Common myeloid progenitor, CD34-positive (primary cell): ENCODE data around the gene ZBTB49.
"Not testable (repeated sequence)": the region's sequence is repeated elsewhere in the genome, so short reads cannot be mapped to it uniquely, and the experiment has no call there.

Experiments
- CTCF ChIA-PET: fragments of 350-600 bp; sonication (Branson Sonifier 250); formaldehyde crosslinking; loops from one replicate; lab custom pipeline; 2021; ENCODE audit warnings: antibody characterized with exemption; lab: Charles Lee
- POLR2A ChIA-PET: fragments of 350-600 bp; sonication (Branson Sonifier 250); formaldehyde crosslinking; loops from one replicate; lab custom pipeline; 2021; ENCODE audit warnings: antibody characterized with exemption; lab: Charles Lee
- DNase-seq, 3 donors: peaks; one replicate each; pipeline versions ENCODE4 v3.0.0 to v3.0.0-alpha.2; 2013
- H3K27ac ChIP-seq, 2 experiments: 1 replicate in 1 of 2; 2 replicates in 1 of 2; pipeline ENCODE4 v1.7.0; 2013; ENCODE audit warnings: inconsistent platforms in 2 of 2, low read length in 2 of 2, mild to moderate bottlenecking in 2 of 2, low read depth in 1 of 2, moderate library complexity in 1 of 2; ENCODE audit not compliant: severe bottlenecking in 2 of 2, insufficient read depth in 1 of 2, poor library complexity in 1 of 2
- H3K27me3 ChIP-seq, 5 experiments: replicated peaks in 2 of 5; 1 replicate in 3 of 5; 2 replicates in 2 of 5; pipeline versions ENCODE4 v1.6.1 to v1.7.0; 2013; ENCODE audit warnings: low read length in 4 of 5, mild to moderate bottlenecking in 2 of 5, moderate library complexity in 2 of 5, inconsistent platforms in 1 of 5; ENCODE audit not compliant: insufficient read depth in 5 of 5, control insufficient read depth in 4 of 5
- H3K36me3 ChIP-seq, 4 experiments: 1 replicate in 2 of 4; 2 replicates in 2 of 4; pipeline versions ENCODE4 v1.6.1 to v1.7.0; 2013; ENCODE audit warnings: low read length in 3 of 4, control low read depth in 1 of 4, mild to moderate bottlenecking in 1 of 4; ENCODE audit not compliant: control insufficient read depth in 4 of 4, insufficient read depth in 4 of 4
- H3K4me1 ChIP-seq, 4 experiments: 1 replicate in 3 of 4; 2 replicates in 1 of 4; pipeline versions ENCODE4 v1.6.1 to v1.7.1; 2013; ENCODE audit warnings: low read length in 3 of 4, mild to moderate bottlenecking in 3 of 4, control low read depth in 1 of 4, inconsistent platforms in 1 of 4, moderate library complexity in 1 of 4; ENCODE audit not compliant: control insufficient read depth in 4 of 4, insufficient read depth in 4 of 4; ENCODE audit errors: control extremely low read depth in 1 of 4
- H3K4me3 ChIP-seq, 7 experiments: 1 replicate in 4 of 7; 2 replicates in 3 of 7; pipeline versions ENCODE4 v1.5.1 to v1.7.0; 2013; ENCODE audit warnings: mild to moderate bottlenecking in 7 of 7, low read length in 6 of 7, moderate library complexity in 6 of 7, inconsistent platforms in 2 of 7, low read depth in 2 of 7, control low read depth in 1 of 7; ENCODE audit not compliant: insufficient read depth in 4 of 7, control insufficient read depth in 1 of 7; ENCODE audit errors: extremely low read depth in 1 of 7
- H3K9me3 ChIP-seq, 5 experiments: 1 replicate in 4 of 5; 2 replicates in 1 of 5; pipeline versions ENCODE4 v1.6.1 to v1.7.1; 2013; ENCODE audit warnings: low read length in 4 of 5, mild to moderate bottlenecking in 2 of 5, inconsistent platforms in 1 of 5, low read depth in 1 of 5, moderate library complexity in 1 of 5; ENCODE audit not compliant: control insufficient read depth in 4 of 5, insufficient read depth in 2 of 5; ENCODE audit errors: control extremely low read depth in 1 of 5
- WGBS: methylation state at CpG from one replicate; pipeline ENCODE4 v1.1.5; 2013; ENCODE audit not compliant: insufficient coverage; 5-methylcytosine and 5-hydroxymethylcytosine counted together

Gene ZBTB49

GRCh38 chr4:4249342-4249741 is 40.7 kb upstream of the ZBTB49 start:
- H3K4me3 ChIP-seq, POLR2A ChIA-PET, H3K27me3 ChIP-seq, DNase-seq, H3K9me3 ChIP-seq: not testable (repeated sequence)
- CTCF ChIA-PET = interaction anchor here (0.7 to 2.0 kb wide), 2 partner anchors 10 to 66 kb away, joined by 3 to 14 read pairs; no protein-coding TSS in a partner anchor
- peaks cover 8 to 18% (median 12%) of the 10 kb centered on the region in 4 experiments for H3K4me1 ChIP-seq
- peak overlapping the region in 1 of 2 experiments; percentile 97 for H3K27ac ChIP-seq
- H3K36me3 ChIP-seq = peaks cover 6 to 12% (median 8%) of the 10 kb centered on the region in 4 experiments
- WGBS = over 99% methylated on average over 15 of the region's 15 CpGs

- no peak overlapping the region for H3K4me3 ChIP-seq
- peaks cover 8 to 18% (median 12%) of the 10 kb centered on the region in 4 experiments for H3K4me1 ChIP-seq
- CTCF ChIA-PET = interaction anchor here (2.0 kb wide), 1 partner anchor 10 kb away, joined by 14 read pairs; no protein-coding TSS in a partner anchor
- POLR2A ChIA-PET = no interaction called here
- H3K9me3 ChIP-seq = no peaks in the 10 kb centered on the region
- H3K27me3 ChIP-seq = peaks cover 3 to 10% (median 4%) of the 10 kb centered on the region in 5 experiments
- DNase-seq = no peak
- no peak overlapping the region for H3K27ac ChIP-seq
- 96% methylated on average over 7 of the region's 8 CpGs for WGBS
- H3K36me3 ChIP-seq = peaks cover 2 to 7% (median 6%) of the 10 kb centered on the region in 4 experiments
Measured at GRCh38 chr4:4249866-4250265, 40.2 kb upstream of the ZBTB49 start.

- no peak overlapping the region for H3K4me3 ChIP-seq
- H3K4me1 ChIP-seq = no peaks in the 10 kb centered on the region
- H3K36me3 ChIP-seq = no peaks in the 10 kb centered on the region
- no peaks in the 10 kb centered on the region for H3K9me3 ChIP-seq
- WGBS = 86% methylated on average over 10 of the region's 11 CpGs
- DNase-seq = no peak
- ChIA-PET POLR2A (no interaction called here), CTCF (interaction anchor here (1.0 to 2.1 kb wide), 2 partner anchors 14 to 82 kb away, joined by 4 to 5 read pairs; no protein-coding TSS in a partner anchor)
- peaks cover 3 to 13% (median 9%) of the 10 kb centered on the region in 5 experiments for H3K27me3 ChIP-seq
- no peak overlapping the region for H3K27ac ChIP-seq
Measured at GRCh38 chr4:4254199-4254598, 35.9 kb upstream of the ZBTB49 start.

- H3K4me1 ChIP-seq = no peaks in the 10 kb centered on the region
- CTCF ChIA-PET = interaction anchor here (1.0 to 2.1 kb wide), 4 partner anchors 14 to 82 kb away, joined by 4 to 5 read pairs (median 4); no protein-coding TSS in a partner anchor
- POLR2A ChIA-PET = no interaction called here
- no peaks in the 10 kb centered on the region for H3K36me3 ChIP-seq
- no peak overlapping the region for H3K4me3 ChIP-seq
- no peaks in the 10 kb centered on the region for H3K9me3 ChIP-seq
- no peak overlapping the region for H3K27ac ChIP-seq
- WGBS = 91% methylated on average over 4 of the region's 6 CpGs
- no peak for DNase-seq
- H3K27me3 ChIP-seq = peaks cover 3 to 13% (median 9%) of the 10 kb centered on the region in 5 experiments
Measured at GRCh38 chr4:4254666-4255065, 35.4 kb upstream of the ZBTB49 start.

GRCh38 chr4:4256799-4257198 is 33.3 kb upstream of the ZBTB49 start:
- no peak overlapping the region for H3K27ac ChIP-seq
- peak in 1 of 3 donors; percentile 6 for DNase-seq
- 85% methylated on average over 9 of the region's 10 CpGs for WGBS
- ChIA-PET POLR2A (no interaction called here), CTCF (interaction anchor here (1.0 kb wide), 1 partner anchor 173 kb away, joined by 3 read pairs; no protein-coding TSS in a partner anchor)
- H3K4me1 ChIP-seq = no peaks in the 10 kb centered on the region
- peaks cover 3 to 11% (median 9%) of the 10 kb centered on the region in 5 experiments for H3K27me3 ChIP-seq
- no peaks in the 10 kb centered on the region for H3K36me3 ChIP-seq
- H3K4me3 ChIP-seq = no peak overlapping the region
- H3K9me3 ChIP-seq = no peaks in the 10 kb centered on the region

GRCh38 chr4:4257705-4258104 is 32.3 kb upstream of the ZBTB49 start:
- WGBS = 100% methylated on average over 1 of the region's 3 CpGs
- H3K27me3 ChIP-seq, H3K27ac ChIP-seq, H3K36me3 ChIP-seq, POLR2A ChIA-PET, H3K9me3 ChIP-seq, DNase-seq, H3K4me1 ChIP-seq, H3K4me3 ChIP-seq: not testable (repeated sequence)
- CTCF ChIA-PET = interaction anchor here (3.0 to 3.3 kb wide), 2 partner anchors 78 to 173 kb away, joined by 15 to 17 read pairs; no protein-coding TSS in a partner anchor

- no peaks in the 10 kb centered on the region for H3K36me3 ChIP-seq
- WGBS = 88% methylated on average over 3 of the region's 9 CpGs
- no peaks in the 10 kb centered on the region for H3K4me1 ChIP-seq
Measured at GRCh38 chr4:4259484-4260100, 30.5 kb upstream of the ZBTB49 start.

More at GRCh38 chr4:4259484-4260100, 30.5 kb upstream of the ZBTB49 start:
- no peak overlapping the region for H3K4me3 ChIP-seq
- ChIA-PET CTCF (interaction anchor here (0.7 to 3.3 kb wide), 25 partner anchors 8 to 177 kb away, joined by 3 to 17 read pairs (median 4); partner anchors contain the start of genes LYAR, TMEM128 and ZBTB49), POLR2A (no interaction called here)
- H3K27me3 ChIP-seq = peaks cover 0 to 9% (median 4%) of the 10 kb centered on the region in 5 experiments
- H3K9me3 ChIP-seq = no peaks in the 10 kb centered on the region
- no peak for DNase-seq
- no peak overlapping the region for H3K27ac ChIP-seq
